ENCODE results near the gene C16orf92.
"Not testable (repeated sequence)": the region's sequence is repeated elsewhere in the genome, so short reads cannot be mapped to it uniquely, and the experiment has no call there.

Gene C16orf92

DNA sequence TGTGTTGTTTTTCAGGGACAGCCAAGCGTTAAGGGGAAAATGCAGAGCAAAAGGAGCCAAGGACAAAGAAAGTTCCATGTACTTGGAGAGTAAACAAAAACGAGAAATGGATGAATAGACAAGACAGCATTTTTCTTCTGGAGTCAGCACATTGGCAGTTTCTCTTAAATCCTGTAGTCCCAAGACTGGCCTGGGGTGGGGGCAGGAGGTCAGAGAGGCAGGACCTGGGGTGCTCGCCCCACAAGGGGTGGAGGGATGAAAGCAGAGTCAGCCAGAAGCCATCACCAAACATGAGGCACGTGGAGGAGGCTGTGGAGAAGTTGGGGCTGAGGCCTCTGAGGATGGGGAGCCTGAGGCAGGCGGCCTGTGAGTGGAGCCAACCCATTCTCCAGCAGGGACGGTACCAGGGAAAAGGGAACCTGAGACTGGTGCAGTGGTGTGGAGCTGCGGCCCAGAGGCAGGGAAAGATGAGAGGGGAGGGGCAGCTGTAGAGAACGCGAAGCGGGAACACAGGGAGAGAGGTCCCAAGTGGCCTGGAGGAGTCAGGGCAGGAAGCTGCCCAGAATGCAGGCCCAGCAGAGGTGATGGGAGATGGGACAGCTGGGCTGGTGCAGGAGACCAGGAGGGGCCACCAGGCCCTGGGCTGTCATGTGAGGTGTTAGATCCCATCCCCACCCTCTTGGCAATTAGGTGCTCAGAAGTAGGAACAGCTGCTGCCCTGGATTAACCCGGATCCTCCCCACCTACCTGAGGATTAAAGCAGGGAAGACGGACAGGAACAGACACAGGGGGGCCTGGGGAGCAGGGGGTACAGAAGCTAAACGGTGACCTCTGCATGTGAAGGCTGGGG is 4.8 kb downstream of the C16orf92 start:
- no peak for DNase-seq

GRCh38 chr16:30028438-30029076 is 5.6 kb downstream of the C16orf92 start:
- DNase-seq = peak; percentile 55

DNA sequence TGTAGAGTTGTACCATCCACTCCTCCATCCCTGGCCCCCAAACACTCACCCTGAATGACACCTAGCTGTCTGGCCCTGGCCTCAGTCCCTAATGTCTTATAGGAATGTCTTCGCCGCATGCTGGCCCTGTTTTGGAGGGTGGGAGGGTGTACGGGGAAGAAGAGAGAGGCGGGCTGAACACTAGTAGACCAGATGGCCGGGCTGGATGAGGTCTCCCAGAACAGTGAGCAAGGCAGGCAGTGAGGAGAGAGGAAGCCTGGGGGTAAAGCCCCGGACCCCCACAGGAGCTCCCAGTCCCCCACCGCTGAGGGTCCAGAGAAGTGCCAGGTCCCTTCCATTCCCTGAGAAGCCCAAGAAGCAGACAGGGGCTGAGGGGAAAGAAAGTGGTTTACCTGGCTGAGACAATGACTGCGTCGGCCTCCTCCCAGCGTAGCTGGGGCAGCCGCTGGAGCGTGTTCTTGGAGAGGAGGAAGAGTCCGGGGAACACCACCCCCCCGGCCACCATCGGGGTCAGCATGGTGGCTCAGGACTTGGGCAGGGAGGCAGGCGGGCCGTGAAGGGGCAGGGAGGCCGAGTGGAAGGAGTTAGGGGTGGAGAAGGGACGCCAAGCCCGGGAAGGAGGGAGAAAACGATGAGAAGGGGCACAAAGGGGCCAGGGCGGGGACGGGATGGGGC is 7.2 kb downstream of the C16orf92 start:
- DNase-seq = no peak

GRCh38 chr16:30030841-30031413 is 7.9 kb downstream of the C16orf92 start, which contains the start of gene TLCD3B:
Gene TLCD3B (minus strand): TSS chr16:30031271. CDS start chr16:30030527, 744 bp downstream.
- no peak for DNase-seq

- DNase-seq = no peak
Observed at GRCh38 chr16:30031477-30031918, 8.5 kb downstream of the C16orf92 start.

DNA sequence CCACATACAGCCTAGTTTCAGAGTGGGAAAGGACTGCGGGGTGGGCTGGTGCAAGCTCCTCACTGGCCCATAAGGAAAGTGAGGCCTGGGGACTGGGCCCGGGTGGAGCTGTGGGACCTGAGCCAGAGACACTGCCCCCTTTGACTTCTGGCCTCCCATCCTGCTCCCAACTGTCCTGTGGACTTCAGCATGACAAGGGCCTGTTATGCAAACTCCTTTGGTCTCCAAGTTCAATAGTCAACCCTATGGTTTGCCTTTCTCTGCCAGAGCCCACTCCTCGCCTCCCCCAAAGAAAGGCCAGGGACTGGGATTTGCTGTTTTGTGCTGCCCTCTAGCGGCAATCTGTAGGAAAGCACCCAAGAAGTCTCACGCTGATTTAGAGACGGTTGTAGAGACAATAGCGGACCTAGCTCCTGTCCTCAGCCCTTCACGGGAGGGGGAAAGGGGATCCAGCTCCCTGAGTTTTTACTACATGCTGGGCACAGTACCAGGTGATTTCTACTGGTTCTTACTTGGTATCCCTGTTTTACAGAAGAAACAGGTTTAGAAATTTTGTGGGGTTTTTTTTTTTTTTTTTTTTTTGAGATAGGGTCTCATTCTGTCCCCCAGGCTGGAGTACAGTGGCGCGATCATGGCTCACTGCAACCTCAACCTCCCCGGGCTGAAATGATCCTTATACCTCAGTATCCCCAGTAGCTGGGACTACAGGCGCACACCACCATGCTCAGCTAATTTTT is 9.3 kb downstream of the C16orf92 start:
- peak; percentile 75 for DNase-seq

DNA sequence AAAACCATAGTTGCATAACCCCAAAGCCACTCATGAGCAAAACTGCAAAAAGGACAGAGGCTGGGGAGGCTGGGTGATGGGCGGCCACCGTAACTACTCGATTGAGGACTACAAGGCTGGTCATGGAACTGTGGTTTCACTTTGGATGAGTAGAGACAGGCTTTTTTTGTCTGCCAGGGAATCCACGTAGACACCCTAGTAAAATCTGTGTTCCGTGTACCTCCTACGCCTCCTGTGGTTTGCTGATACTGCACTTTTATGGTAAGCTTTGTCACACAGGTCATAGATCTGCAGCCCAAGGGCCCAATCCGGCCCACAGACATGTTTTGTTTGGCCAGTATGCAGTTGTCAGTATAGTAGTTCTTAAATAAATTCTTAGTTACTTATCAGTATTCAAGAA is 10.3 kb downstream of the C16orf92 start:
- peak; percentile 32 for DNase-seq

DNA sequence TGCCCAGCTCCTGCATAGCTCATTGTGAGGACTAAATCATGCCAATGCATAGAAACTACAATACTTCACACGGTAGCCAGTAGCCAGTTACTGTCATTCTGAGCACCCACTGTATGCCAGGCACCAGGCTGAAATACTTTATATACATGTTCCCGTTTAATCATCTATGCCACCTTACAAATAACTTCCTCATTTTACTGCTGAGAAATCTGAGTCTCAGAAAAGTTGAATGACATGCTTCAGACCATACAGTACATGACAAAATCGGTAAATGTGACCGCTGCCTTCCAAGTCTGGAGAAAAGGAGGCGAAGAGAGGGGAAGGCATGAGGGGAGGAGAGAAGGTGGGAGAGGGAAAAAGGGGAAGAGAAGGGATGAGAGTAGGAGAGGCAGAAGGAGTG is 17.2 kb downstream of the C16orf92 start:
- DNase-seq = no peak

DNA sequence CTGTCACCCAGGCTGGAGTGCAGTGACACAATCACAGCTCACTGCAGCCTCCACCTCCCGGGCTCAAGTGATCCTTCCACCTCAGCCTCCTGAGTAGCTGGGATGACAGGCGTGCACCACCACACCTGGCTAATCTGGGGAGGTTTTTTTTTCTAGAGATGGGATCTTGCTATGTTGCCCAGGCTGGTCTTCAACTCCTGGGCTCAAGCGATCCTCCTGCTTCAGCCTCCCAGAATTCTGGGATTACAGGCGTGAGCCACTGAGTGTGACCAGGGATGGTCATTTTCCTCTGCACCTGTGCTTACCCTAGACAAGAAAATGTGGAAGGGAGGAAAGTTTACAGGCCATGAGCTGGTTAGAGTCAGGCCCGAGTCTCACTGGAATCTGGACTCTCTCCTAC is 17.7 kb downstream of the C16orf92 start:
- DNase-seq = not testable (repeated sequence)

DNA sequence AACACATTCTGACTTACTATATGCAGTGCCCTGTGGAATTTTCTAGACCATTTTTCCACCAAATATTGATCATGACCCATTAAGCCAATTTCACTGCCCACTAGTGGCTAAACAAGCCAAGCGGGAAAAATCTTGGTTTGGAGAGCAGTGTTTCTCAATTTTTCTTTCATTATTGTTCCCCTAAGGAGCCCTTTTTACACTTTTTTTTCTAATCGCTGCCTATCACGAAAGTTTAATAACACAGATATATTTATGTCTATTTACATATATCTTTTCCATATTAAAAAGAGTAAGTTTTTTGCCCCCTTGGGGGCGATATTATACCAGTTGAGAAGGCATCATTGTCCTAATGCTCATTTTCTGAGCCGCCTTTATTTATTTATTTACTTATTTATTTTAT is 18.8 kb downstream of the C16orf92 start:
- DNase-seq = no peak

GRCh38 chr16:30046178-30046577 is 23.2 kb downstream of the C16orf92 start:
- DNase-seq = no peak

DNA sequence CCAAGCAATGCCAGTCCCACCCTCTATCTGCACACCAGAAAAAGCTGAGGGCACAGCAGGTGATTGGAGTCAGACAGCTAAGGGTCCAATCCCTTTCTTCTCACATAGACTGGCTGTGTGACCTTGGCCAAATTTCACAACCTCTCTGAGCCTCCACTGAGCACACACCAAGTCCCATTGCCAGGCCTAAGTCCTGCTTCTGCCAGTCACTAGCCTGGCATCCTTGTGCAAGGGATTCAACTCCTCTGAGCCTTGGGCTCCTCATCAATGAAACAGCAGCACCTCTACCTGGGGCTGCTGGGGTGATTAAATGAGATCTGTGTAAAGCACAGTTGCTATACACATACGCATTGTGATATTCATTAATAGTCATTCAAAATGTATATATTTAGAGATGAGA is 23.6 kb downstream of the C16orf92 start:
- DNase-seq = no peak

GRCh38 chr16:30049871-30050270 is 26.9 kb downstream of the C16orf92 start:
- DNase-seq = no peak

GRCh38 chr16:30051518-30051917 is 28.5 kb downstream of the C16orf92 start:
- no peak for DNase-seq

- DNase-seq = peak; percentile 96
Observed at GRCh38 chr16:30052671-30053372, 29.8 kb downstream of the C16orf92 start.

DNA sequence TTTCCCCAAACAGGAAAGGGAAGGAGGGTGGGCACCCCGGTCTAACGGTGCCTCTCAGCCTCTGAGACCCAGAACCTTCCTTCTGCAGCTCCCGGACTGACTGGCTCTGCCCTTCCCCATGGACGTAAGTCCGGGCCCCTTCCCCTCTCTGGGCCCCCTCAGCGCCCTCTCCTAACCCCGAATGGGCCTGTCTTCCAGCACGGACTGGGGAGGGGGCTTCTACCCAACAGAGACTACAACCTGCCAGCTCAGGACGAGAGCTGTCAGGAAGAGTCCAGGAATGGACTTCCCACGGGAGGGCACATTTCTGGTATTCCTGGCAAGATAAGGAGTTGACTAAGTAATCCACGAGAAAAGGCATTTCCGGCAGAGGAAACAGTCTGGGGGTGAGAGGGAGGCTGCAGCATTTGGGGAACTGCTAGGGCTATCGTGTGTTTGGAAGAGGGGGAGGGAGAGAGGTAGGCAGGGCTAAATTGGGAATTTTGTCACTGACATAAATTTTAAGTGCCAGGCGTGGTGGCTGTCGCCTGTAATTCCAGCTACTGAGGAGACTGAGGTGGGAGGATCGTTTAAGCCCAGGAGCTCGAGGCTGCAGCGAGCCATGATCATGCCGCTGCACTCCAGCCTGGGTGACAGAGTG is 30.5 kb downstream of the C16orf92 start:
- DNase-seq = no peak

- DNase-seq = no peak
Observed at GRCh38 chr16:30054451-30054850, 31.5 kb downstream of the C16orf92 start.

GRCh38 chr16:30054959-30055553 is 32.1 kb downstream of the C16orf92 start:
- DNase-seq = peak; percentile 73

- DNase-seq = no peak
Observed at GRCh38 chr16:30060346-30060745, 37.3 kb downstream of the C16orf92 start.

DNA sequence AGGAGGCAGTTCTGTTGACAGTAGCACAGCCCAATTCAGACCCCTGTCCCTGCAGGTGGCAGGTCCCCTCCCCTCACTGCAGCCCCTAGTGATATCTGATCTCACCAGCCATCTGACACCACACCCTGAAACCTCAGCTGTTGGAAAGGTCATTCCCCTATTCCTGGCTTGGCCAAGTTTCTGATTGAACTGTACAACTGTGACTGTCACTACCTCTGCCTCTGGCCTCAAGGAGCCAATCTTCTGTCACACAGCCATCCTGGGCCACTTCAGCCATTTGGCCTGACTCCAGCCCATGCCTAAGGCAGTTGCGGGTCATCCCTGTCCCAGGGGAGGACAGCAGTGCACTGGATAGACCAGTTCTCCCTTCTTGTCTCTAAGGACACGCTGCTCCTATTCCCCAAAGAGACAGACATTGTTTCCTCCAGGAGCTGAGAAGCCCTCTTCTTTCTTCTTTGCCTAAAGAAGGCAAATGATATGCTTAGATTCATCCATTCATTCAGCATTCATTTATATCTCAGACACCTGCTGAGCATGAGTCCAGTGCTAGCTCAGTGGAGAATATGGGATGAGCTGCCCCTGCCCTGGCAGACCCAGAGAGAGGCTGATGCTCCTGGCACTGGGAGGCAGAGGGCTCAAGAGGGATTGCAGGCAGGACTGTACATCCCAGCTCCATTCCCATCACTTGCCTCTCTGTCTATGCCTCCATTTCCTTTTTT is 38.0 kb downstream of the C16orf92 start:
- no peak for DNase-seq
